Measurements from ENCODE around the gene SDCCAG8. TPM values are rescaled to one million over a fixed set of nuclear protein-coding genes. Genes with fewer than 3 reads are reported as not detected.

The SDCCAG8 gene
- total and polyA plus RNA-seq, 4 donors: 25.4 to 96.7 (median 48.2) TPM

DNA sequence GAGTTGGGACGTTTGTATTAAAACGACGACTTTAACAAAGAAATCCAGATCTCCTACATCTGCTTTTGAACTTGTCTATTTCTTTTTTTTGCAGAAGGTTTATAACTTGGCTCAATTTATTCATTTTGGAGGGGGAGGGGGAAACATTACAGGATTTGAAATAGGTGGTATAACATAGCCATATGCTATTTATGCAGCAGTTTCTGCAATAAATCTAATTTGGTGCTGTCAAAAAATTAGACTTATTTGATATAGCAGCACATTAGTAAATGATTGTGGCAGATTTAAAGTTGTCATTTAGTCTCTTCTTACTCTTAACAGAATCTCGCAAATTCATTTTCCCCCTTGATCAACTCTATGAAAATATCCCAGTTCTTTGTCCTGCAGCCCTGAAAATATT is 138.2 kb downstream of the SDCCAG8 start:
- ATAC-seq (ENCODE audit: insufficient read depth, low FRiP score) (no peak), DNase-seq (no peak)
- Histone ChIP-seq H3K4me1 (ENCODE audit: control insufficient read depth in 5 of 5, insufficient read depth in 5 of 5, low read length in 5 of 5) (no peaks in the 10 kb centered on the region), H3K9me3 (ENCODE audit: control insufficient read depth in 4 of 4, insufficient read depth in 3 of 4, low read length in 3 of 4) (no peaks in the 10 kb centered on the region), H3K27ac (ENCODE audit: low read depth in 1 of 2, low read length in 1 of 2) (no peak overlapping the region), H3K4me3 (no peak overlapping the region), H3K9ac (ENCODE audit: insufficient read depth in 1 of 2, low read length in 2 of 2) (no peak overlapping the region), H3K36me3 (ENCODE audit: control insufficient read depth in 4 of 4, insufficient read depth in 4 of 4, low read length in 4 of 4) (peaks cover 0 to 4% (median 1%) of the 10 kb centered on the region in 4 donors), H3K27me3 (ENCODE audit: control insufficient read depth in 3 of 3, insufficient read depth in 3 of 3, low read length in 2 of 3) (no peaks in the 10 kb centered on the region)
- 91 to 97% methylated on average over 4 of the region's 4 CpGs for WGBS, 2 donors
- TF ChIP-seq CTCF (IDR thresholded peaks at IDR 0.05; ENCODE audit: control extremely low read depth, extremely low read depth): no peak

- TF ChIP-seq CTCF (IDR thresholded peaks at IDR 0.05; ENCODE audit: control extremely low read depth, extremely low read depth): no peak
These were observed 139.0 kb downstream of the SDCCAG8 start for GRCh38 chr1:243394601-243395464.

DNA sequence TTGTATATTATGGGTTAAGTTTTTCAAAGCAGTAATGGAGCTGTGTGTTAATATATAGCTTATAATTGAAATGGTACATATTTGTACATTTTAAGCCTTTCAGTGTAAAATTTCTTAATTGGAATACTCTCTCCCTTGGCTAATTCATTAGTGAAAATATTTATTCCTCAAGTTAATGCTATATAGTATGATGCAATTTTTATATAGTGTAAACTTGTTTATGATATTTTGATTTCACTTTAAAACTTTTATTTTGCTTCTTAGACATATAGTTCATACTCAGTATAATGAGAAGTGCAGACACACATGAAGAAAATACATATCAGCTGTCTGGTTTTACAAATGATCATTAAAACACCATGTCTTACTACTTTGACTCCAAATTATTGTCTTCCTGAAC is 140.6 kb downstream of the SDCCAG8 start:
- DNase-seq (no peak), ATAC-seq (ENCODE audit: insufficient read depth, low FRiP score) (no peak)
- Histone ChIP-seq H3K27ac (ENCODE audit: low read depth in 1 of 2, low read length in 1 of 2) (no peak overlapping the region), H3K9ac (ENCODE audit: insufficient read depth in 1 of 2, low read length in 2 of 2) (no peak overlapping the region), H3K27me3 (ENCODE audit: control insufficient read depth in 3 of 3, insufficient read depth in 3 of 3, low read length in 2 of 3) (no peaks in the 10 kb centered on the region), H3K9me3 (ENCODE audit: control insufficient read depth in 4 of 4, insufficient read depth in 3 of 4, low read length in 3 of 4) (no peaks in the 10 kb centered on the region), H3K4me1 (ENCODE audit: control insufficient read depth in 5 of 5, insufficient read depth in 5 of 5, low read length in 5 of 5) (no peaks in the 10 kb centered on the region), H3K36me3 (ENCODE audit: control insufficient read depth in 4 of 4, insufficient read depth in 4 of 4, low read length in 4 of 4) (peaks cover 0 to 4% (median 0%) of the 10 kb centered on the region in 4 donors), H3K4me3 (no peak overlapping the region)
- no peak for TF ChIP-seq CTCF (IDR thresholded peaks at IDR 0.05; ENCODE audit: control extremely low read depth, extremely low read depth)

More at GRCh38 chr1:243394601-243395464, 139.0 kb downstream of the SDCCAG8 start:
- 91 to 93% methylated on average over 15 of the region's 15 CpGs for WGBS, 2 donors
- DNase-seq: peak in 2 of 3 donors; percentile 11
- Histone ChIP-seq H3K27me3 (ENCODE audit: control insufficient read depth in 3 of 3, insufficient read depth in 3 of 3, low read length in 2 of 3) (no peaks in the 10 kb centered on the region), H3K27ac (ENCODE audit: low read depth in 1 of 2, low read length in 1 of 2) (no peak overlapping the region), H3K4me1 (ENCODE audit: control insufficient read depth in 5 of 5, insufficient read depth in 5 of 5, low read length in 5 of 5) (no peaks in the 10 kb centered on the region), H3K4me3 (no peak overlapping the region), H3K9me3 (ENCODE audit: control insufficient read depth in 4 of 4, insufficient read depth in 3 of 4, low read length in 3 of 4) (no peaks in the 10 kb centered on the region), H3K36me3 (ENCODE audit: control insufficient read depth in 4 of 4, insufficient read depth in 4 of 4, low read length in 4 of 4) (peaks cover 0 to 4% (median 1%) of the 10 kb centered on the region in 4 donors), H3K9ac (ENCODE audit: insufficient read depth in 1 of 2, low read length in 2 of 2) (no peak overlapping the region)
- ATAC-seq (ENCODE audit: insufficient read depth, low FRiP score): no peak
